Stimulated activated CD8-positive, alpha-beta memory T cell treated with anti-CD3 and anti-CD28 coated beads, Interleukin-15, amount 100 ng/mL, for 4 hours (primary cell): ENCODE data around the gene APOO.
A peak's percentile ranks its signal among the peaks of the same experiment; 100 is the strongest.

Source experiments
- DNase-seq, 2 donors: peaks; one replicate each; pipeline ENCODE4 v3.0.0-alpha.2; 2020; ENCODE audit warnings: low read depth in 2 of 2

APOO gene

GRCh38 chrX:23907498-23908218, at the start of gene APOO, which contains the start of gene CXorf58:
APOO (minus strand) TSS chrX:23907938; CDS start chrX:23907702, 236 bp downstream.
CXorf58 (plus strand) TSS chrX:23908006; CDS start chrX:23910303, 2,297 bp downstream.
- peak; percentile 77 to 80 for DNase-seq

- DNase-seq = no peak
These were observed 46.7 kb upstream of the APOO start for GRCh38 chrX:23954396-23954795.

GRCh38 chrX:23953908-23954269, 46.2 kb upstream of the APOO start:
- no peak for DNase-seq

GRCh38 chrX:23952984-23953907, 45.5 kb upstream of the APOO start:
- DNase-seq = peak in 1 of 2 donors; percentile 1

GRCh38 chrX:23952391-23952790, 44.7 kb upstream of the APOO start:
- no peak for DNase-seq

- no peak for DNase-seq
These were observed 37.5 kb upstream of the APOO start for GRCh38 chrX:23945206-23945605.

GRCh38 chrX:23944234-23944633, 36.5 kb upstream of the APOO start:
- no peak for DNase-seq

GRCh38 chrX:23939203-23939602, 31.5 kb upstream of the APOO start:
- no peak for DNase-seq

- no peak for DNase-seq
These were observed 31.0 kb upstream of the APOO start for GRCh38 chrX:23938690-23939089.

GRCh38 chrX:23937100-23937499, 29.4 kb upstream of the APOO start:
- no peak for DNase-seq

- no peak for DNase-seq
These were observed 28.4 kb upstream of the APOO start for GRCh38 chrX:23936180-23936579.

- DNase-seq = no peak
These were observed 27.4 kb upstream of the APOO start for GRCh38 chrX:23935106-23935505.

GRCh38 chrX:23932046-23932445, 24.3 kb upstream of the APOO start:
- DNase-seq = no peak

GRCh38 chrX:23930894-23931604, 23.3 kb upstream of the APOO start:
- no peak for DNase-seq

GRCh38 chrX:23926015-23926414, 18.3 kb upstream of the APOO start:
- no peak for DNase-seq

- DNase-seq = no peak
These were observed 12.1 kb upstream of the APOO start for GRCh38 chrX:23919706-23920320.

- no peak for DNase-seq
These were observed 11.4 kb upstream of the APOO start for GRCh38 chrX:23919148-23919547.

- DNase-seq = no peak
These were observed 3.5 kb upstream of the APOO start for GRCh38 chrX:23911126-23911835.

- DNase-seq = no peak
These were observed 674 bp upstream of the APOO start for GRCh38 chrX:23908219-23909004.

GRCh38 chrX:23907111-23907497, 634 bp downstream of the APOO start:
- no peak for DNase-seq
